IMR-90 (cell line): ENCODE results near the gene DNAH17. TPM values are rescaled to one million over a fixed set of nuclear protein-coding genes. Genes with fewer than 3 reads are reported as not detected.

Experiments
- ATAC-seq: fragments of 200-7000 bp; cut with Tn5 transposase; 2 replicates; pipeline ENCODE4 v1.9.1; 2020; ENCODE audit warnings: low read depth, mild to moderate bottlenecking, moderate library complexity
- BruUV-seq: library from RNA; stranded (reverse); fragments of 400-500 nt; replicated peaks from 2 replicates; lab custom pipeline; 2021; lab: Mats Ljungman, UMichigan
- CTCF ChIA-PET: fragments of 300-600 bp; formaldehyde crosslinking; extraction: SDS; loops from one replicate; lab custom pipeline; 2021; ENCODE audit warnings: antibody characterized with exemption; lab: Yijun Ruan, JAX
- POLR2A ChIA-PET: fragments of 300-600 bp; sonication (Branson Sonifier 250); formaldehyde crosslinking; loops from one replicate; lab custom pipeline; 2022; ENCODE audit warnings: antibody characterized with exemption; ENCODE audit not compliant: unreplicated experiment; lab: Charles Lee
- DNase-seq: peaks from one replicate; pipeline ENCODE4 v3.0.0; 2013
- H2AFZ ChIP-seq: replicated peaks from 2 replicates; pipeline ENCODE3; 2013; ENCODE audit warnings: low read length, mild to moderate bottlenecking; ENCODE audit not compliant: poor library complexity
- H2AK5ac ChIP-seq: 2 replicates; pipeline ENCODE4 v1.6.1; 2013; ENCODE audit warnings: low read depth, low read length, inconsistent platforms
- H2AK9ac ChIP-seq: replicated peaks from 2 replicates; pipeline ENCODE3; 2013; ENCODE audit warnings: mild to moderate bottlenecking, low read depth, low read length, moderate library complexity; ENCODE audit not compliant: poor library complexity
- H2BK120ac ChIP-seq: 2 replicates; pipeline ENCODE4 v1.6.1; 2013; ENCODE audit warnings: low read depth, low read length, inconsistent platforms
- H2BK15ac ChIP-seq: 3 replicates; pipeline ENCODE4 v1.6.1; 2013; ENCODE audit warnings: low read depth, low read length, inconsistent platforms
- H2BK20ac ChIP-seq: 2 replicates; pipeline ENCODE4 v1.6.1; 2013; ENCODE audit warnings: low read depth, mild to moderate bottlenecking, inconsistent platforms, low read length, moderate library complexity
- H2BK5ac ChIP-seq: 2 replicates; pipeline ENCODE4 v1.6.1; 2013; ENCODE audit warnings: mild to moderate bottlenecking, low read depth, low read length, inconsistent platforms; ENCODE audit not compliant: poor library complexity, severe bottlenecking
- H3K14ac ChIP-seq: replicated peaks from 2 replicates; pipeline ENCODE4 v1.6.1; 2013; ENCODE audit warnings: low read depth, low read length, inconsistent platforms
- H3K18ac ChIP-seq: 2 replicates; pipeline ENCODE4 v1.6.1; 2013; ENCODE audit warnings: low read depth, low read length, control low read depth
- H3K23ac ChIP-seq: 2 replicates; pipeline ENCODE4 v1.6.1; 2013; ENCODE audit warnings: low read depth, low read length, inconsistent platforms
- H3K27ac ChIP-seq: 2 replicates; pipeline ENCODE4 v1.5.1; 2013; ENCODE audit warnings: mild to moderate bottlenecking, control low read depth, low read length; ENCODE audit not compliant: insufficient read depth
- H3K27me3 ChIP-seq: 2 replicates; pipeline ENCODE4 v1.6.1; 2013; ENCODE audit warnings: low read length; ENCODE audit not compliant: control insufficient read depth, insufficient read depth
- H3K36me3 ChIP-seq: 2 replicates; pipeline ENCODE4 v1.6.1; 2013; ENCODE audit warnings: low read length, mixed read lengths; ENCODE audit not compliant: control insufficient read depth, insufficient read depth
- H3K4ac ChIP-seq: 2 replicates; pipeline ENCODE4 v1.6.1; 2013; ENCODE audit warnings: low read depth, low read length, inconsistent platforms
- H3K4me1 ChIP-seq: 2 replicates; pipeline ENCODE4 v1.6.1; 2013; ENCODE audit warnings: low read length, mixed read lengths; ENCODE audit not compliant: control insufficient read depth, insufficient read depth
- H3K4me2 ChIP-seq: 2 replicates; pipeline ENCODE4 v1.6.1; 2013; ENCODE audit warnings: low read depth, mild to moderate bottlenecking, control low read depth, low read length, moderate library complexity
- H3K4me3 ChIP-seq: 2 replicates; pipeline ENCODE4 v1.5.1; 2013; ENCODE audit warnings: low read depth, mild to moderate bottlenecking, control low read depth, low read length, moderate library complexity; ENCODE audit not compliant: insufficient read depth
- H3K56ac ChIP-seq: 2 replicates; pipeline ENCODE4 v1.6.1; 2013; ENCODE audit warnings: low read length, inconsistent platforms; ENCODE audit not compliant: insufficient read depth; ENCODE audit errors: extremely low read depth
- H3K79me1 ChIP-seq, 2 experiments: 2 replicates each; pipeline ENCODE4 v1.6.1; 2013; ENCODE audit warnings: low read length in 2 of 2, inconsistent platforms in 1 of 2, low read depth in 1 of 2
- H3K9ac ChIP-seq: 2 replicates; pipeline ENCODE4 v1.6.1; 2013; ENCODE audit warnings: low read depth, low read length, control low read depth
- H3K9me1 ChIP-seq: 2 replicates; pipeline ENCODE4 v1.6.1; 2013; ENCODE audit warnings: low read length, inconsistent platforms; ENCODE audit not compliant: insufficient read depth
- H3K9me3 ChIP-seq: 2 replicates; pipeline ENCODE4 v1.6.1; 2013; ENCODE audit warnings: low read length; ENCODE audit not compliant: control insufficient read depth, insufficient read depth
- H4K20me1 ChIP-seq: 2 replicates; pipeline ENCODE4 v1.6.1; 2013; ENCODE audit warnings: low read length, inconsistent platforms; ENCODE audit not compliant: insufficient read depth
- H4K5ac ChIP-seq: 2 replicates; pipeline ENCODE4 v1.6.1; 2013; ENCODE audit warnings: mild to moderate bottlenecking, low read depth, low read length, control low read depth
- H4K8ac ChIP-seq, 2 experiments: 2 replicates each; pipeline ENCODE4 v1.6.1; 2013; ENCODE audit warnings: low read depth in 2 of 2, low read length in 2 of 2, control low read depth in 1 of 2, inconsistent platforms in 1 of 2
- H4K91ac ChIP-seq: 2 replicates; pipeline ENCODE4 v1.6.1; 2013; ENCODE audit warnings: low read depth, low read length, inconsistent platforms; ENCODE audit not compliant: insufficient read depth
- BHLHE40 ChIP-seq: fragments of 150-350 bp; IDR thresholded peaks from 2 replicates; pipeline ENCODE4 v1.6.1; 2016; ENCODE audit warnings: mild to moderate bottlenecking, low read depth, low read length
- CHD1 ChIP-seq: IDR thresholded peaks from 2 replicates; pipeline ENCODE4 v1.6.1; 2012; ENCODE audit warnings: low read depth, low read length, improper control_type of control experiment
- MAZ ChIP-seq: IDR thresholded peaks from 2 replicates; pipeline ENCODE4 v1.6.1; 2012; ENCODE audit warnings: low read depth, mild to moderate bottlenecking, low read length, improper control_type of control experiment, moderate library complexity, borderline replicate concordance
- MXI1 ChIP-seq: IDR thresholded peaks from 2 replicates; pipeline ENCODE4 v1.6.1; 2012; ENCODE audit warnings: low read depth, mild to moderate bottlenecking, low read length, moderate library complexity, borderline replicate concordance
- NFE2L2 ChIP-seq: fragments of 150-350 bp; IDR thresholded peaks from 2 replicates; pipeline ENCODE4 v1.6.1; 2016; ENCODE audit warnings: low read depth, mild to moderate bottlenecking, low read length
- POLR2A ChIP-seq: IDR thresholded peaks from 2 replicates; pipeline ENCODE4 v1.6.1; 2012; ENCODE audit warnings: mild to moderate bottlenecking, low read depth, low read length
- RCOR1 ChIP-seq: IDR thresholded peaks from 2 replicates; pipeline ENCODE4 v1.6.1; 2012; ENCODE audit warnings: mild to moderate bottlenecking, low read length, improper control_type of control experiment; ENCODE audit not compliant: insufficient replicate concordance
- RFX5 ChIP-seq: IDR thresholded peaks from 2 replicates; pipeline ENCODE4 v1.8.0; 2012; ENCODE audit warnings: low read depth, mild to moderate bottlenecking, low read length, moderate library complexity
- WGBS, 2 experiments: methylation state at CpG; one replicate each; pipeline versions ENCODE4 v1.1.5 to v1.1.7; 2013; ENCODE audit warnings: missing lambda C conversion rate in 2 of 2; ENCODE audit not compliant: insufficient read length in 1 of 2; ENCODE audit errors: extremely low coverage in 2 of 2; 5-methylcytosine and 5-hydroxymethylcytosine counted together
- dilution Hi-C: fragments of 300-500 bp; cut with HindIII; formaldehyde crosslinking; loops from one replicate; pipeline ENCODE4 v1.14.3; 2018; ENCODE audit warnings: low sequenced_read_pairs; ENCODE audit not compliant: unreplicated experiment
- in situ Hi-C: fragments of 300-500 bp; cut with MboI; formaldehyde crosslinking; loops from 3 replicates; pipeline ENCODE4 v1.14.3; 2019; ENCODE audit warnings: low sequenced_read_pairs, inconsistent platforms, mixed read lengths
- intact Hi-C: fragments of 100-400 bp; cut with micrococcal nuclease; formaldehyde crosslinking; loops from 2 replicates; pipeline ENCODE4 v1.10.0; 2022
- polyA plus RNA-seq, 3 experiments: library from polyadenylated mRNA; depleted of rRNA; stranded (reverse); fragments of >200 nt; gene quantifications; 2 replicates each; pipeline ENCODE4 v1.2.3, GENCODE V29; 2012; ENCODE audit warnings: low replicate concordance in 1 of 3
- total RNA-seq: library from RNA; depleted of rRNA; stranded (reverse); fragments of >200 nt; gene quantifications from 2 replicates; pipeline ENCODE4 v1.2.3, GENCODE V29; 2012
- TF ChIP-seq, protein P1 (sequence below): fragments of 150-350 bp; IDR thresholded peaks from 2 replicates; pipeline ENCODE4 v1.6.1; 2017; ENCODE audit warnings: mild to moderate bottlenecking, antibody characterized with exemption, low read length, low read depth
- TF ChIP-seq, protein P2 (sequence below): conservative IDR thresholded peaks from 2 replicates; pipeline ENCODE4 v1.5.1; 2012; ENCODE audit warnings: mild to moderate bottlenecking, low read depth, low read length, improper control_type of control experiment

Gene DNAH17
- total and polyA plus RNA-seq, 2 of the 4 experiments (the other 2 are of a cell fraction): not detected

DNA sequence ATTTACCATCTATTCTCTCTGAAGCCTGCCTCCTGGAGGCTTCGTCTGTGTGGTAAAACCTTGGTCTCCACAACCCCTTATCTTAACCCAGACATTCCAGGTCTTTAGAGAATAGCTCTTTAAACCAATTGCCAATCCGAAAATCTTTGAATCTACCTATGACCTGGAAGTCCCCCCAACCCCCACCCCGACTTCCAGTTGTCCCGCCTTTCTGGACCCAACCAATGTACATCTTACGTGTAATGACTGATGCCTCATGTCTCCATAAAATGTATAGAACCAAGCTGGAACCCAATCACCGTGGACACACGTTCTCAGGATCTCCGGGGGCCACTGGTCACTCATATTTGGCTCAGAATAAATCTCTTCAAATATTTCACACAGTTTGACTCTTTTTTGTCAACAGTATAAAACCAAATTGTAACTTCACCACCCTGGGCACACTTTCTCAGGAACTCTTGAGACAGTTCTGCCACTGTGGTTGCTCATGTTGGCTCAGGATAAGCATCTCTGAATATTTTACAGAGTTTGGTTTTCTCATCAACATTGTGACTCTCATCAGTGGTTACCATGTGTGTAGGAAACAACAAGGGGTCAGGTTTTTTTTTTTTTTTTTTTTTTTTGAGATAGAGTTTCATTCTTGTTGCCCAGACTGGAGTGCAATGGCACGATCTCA lies 18.1 kb upstream of the DNAH17 start:
- peaks cover 7% of the 10 kb centered on the region for H3K9me1 ChIP-seq
- H4K5ac ChIP-seq: no peak overlapping the region
- no peak for TF ChIP-seq MXI1
- TF ChIP-seq, protein P1, sequence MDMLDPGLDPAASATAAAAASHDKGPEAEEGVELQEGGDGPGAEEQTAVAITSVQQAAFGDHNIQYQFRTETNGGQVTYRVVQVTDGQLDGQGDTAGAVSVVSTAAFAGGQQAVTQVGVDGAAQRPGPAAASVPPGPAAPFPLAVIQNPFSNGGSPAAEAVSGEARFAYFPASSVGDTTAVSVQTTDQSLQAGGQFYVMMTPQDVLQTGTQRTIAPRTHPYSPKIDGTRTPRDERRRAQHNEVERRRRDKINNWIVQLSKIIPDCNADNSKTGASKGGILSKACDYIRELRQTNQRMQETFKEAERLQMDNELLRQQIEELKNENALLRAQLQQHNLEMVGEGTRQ: no peak
- TF ChIP-seq RCOR1: no peak
- no peak for TF ChIP-seq RFX5
- no peak for TF ChIP-seq BHLHE40
- no peak for TF ChIP-seq CHD1
- TF ChIP-seq, protein P2, sequence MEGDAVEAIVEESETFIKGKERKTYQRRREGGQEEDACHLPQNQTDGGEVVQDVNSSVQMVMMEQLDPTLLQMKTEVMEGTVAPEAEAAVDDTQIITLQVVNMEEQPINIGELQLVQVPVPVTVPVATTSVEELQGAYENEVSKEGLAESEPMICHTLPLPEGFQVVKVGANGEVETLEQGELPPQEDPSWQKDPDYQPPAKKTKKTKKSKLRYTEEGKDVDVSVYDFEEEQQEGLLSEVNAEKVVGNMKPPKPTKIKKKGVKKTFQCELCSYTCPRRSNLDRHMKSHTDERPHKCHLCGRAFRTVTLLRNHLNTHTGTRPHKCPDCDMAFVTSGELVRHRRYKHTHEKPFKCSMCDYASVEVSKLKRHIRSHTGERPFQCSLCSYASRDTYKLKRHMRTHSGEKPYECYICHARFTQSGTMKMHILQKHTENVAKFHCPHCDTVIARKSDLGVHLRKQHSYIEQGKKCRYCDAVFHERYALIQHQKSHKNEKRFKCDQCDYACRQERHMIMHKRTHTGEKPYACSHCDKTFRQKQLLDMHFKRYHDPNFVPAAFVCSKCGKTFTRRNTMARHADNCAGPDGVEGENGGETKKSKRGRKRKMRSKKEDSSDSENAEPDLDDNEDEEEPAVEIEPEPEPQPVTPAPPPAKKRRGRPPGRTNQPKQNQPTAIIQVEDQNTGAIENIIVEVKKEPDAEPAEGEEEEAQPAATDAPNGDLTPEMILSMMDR: no peak
- no peak for TF ChIP-seq MAZ
- no peak for TF ChIP-seq POLR2A
- TF ChIP-seq NFE2L2: no peak
- no peak overlapping the region for H2AK5ac ChIP-seq
- H4K20me1 ChIP-seq: peaks cover 4% of the 10 kb centered on the region; the same call in 1 of the 2 replicates
- H3K27ac ChIP-seq: no peak overlapping the region
- intact Hi-C loops (no loop called here), dilution Hi-C loops (no loop called here), in situ Hi-C loops (no loop called here)
- H3K4me1 ChIP-seq: peaks cover 9% of the 10 kb centered on the region
- no peak overlapping the region for H4K91ac ChIP-seq
- H3K4ac ChIP-seq: no peak overlapping the region
- BruUV-seq: no TSS peak
- no peaks in the 10 kb centered on the region for H3K27me3 ChIP-seq
- no peaks in the 10 kb centered on the region for H3K9me3 ChIP-seq
- no peaks in the 10 kb centered on the region for H3K79me1 ChIP-seq
- peak overlapping the region; percentile 36 for H2BK15ac ChIP-seq
- POLR2A ChIA-PET: no interaction called here
- no peak overlapping the region for H2AK9ac ChIP-seq
- no peak overlapping the region for H2AFZ ChIP-seq
- WGBS, 2 experiments: 97% methylated on average over 8 of the region's 9 CpGs; no CpG with 5 or more reads in 1 of the 2 experiments
- DNase-seq (no peak), ATAC-seq (no peak)
- no peak overlapping the region for H2BK5ac ChIP-seq
- no peak overlapping the region for H3K23ac ChIP-seq
- H3K36me3 ChIP-seq: no peaks in the 10 kb centered on the region
- no peak overlapping the region for H3K56ac ChIP-seq
- no peak overlapping the region for H3K18ac ChIP-seq
- no peak overlapping the region for H2BK20ac ChIP-seq
- H4K8ac ChIP-seq: no peak overlapping the region
- no peak overlapping the region for H3K9ac ChIP-seq
- no peak overlapping the region for H3K4me3 ChIP-seq
- no peak overlapping the region for H3K4me2 ChIP-seq
- CTCF ChIA-PET: no interaction called here
- no peak overlapping the region; the same call in 1 of the 2 replicates for H2BK120ac ChIP-seq
- H3K14ac ChIP-seq: no peak overlapping the region
